Left ventricle myocardium inferior (tissue), 1 donor: ENCODE data around the gene AFMID. TPM values are rescaled to one million over a fixed set of nuclear protein-coding genes. Genes with fewer than 3 reads are reported as not detected.

Source experiments
- DNase-seq: peaks from one replicate; pipeline ENCODE4 v3.0.0-alpha.2; 2020
- H3K27ac ChIP-seq: fragments of 200-600 bp; replicated peaks from 2 replicates; pipeline ENCODE4 v1.8.0; 2021
- H3K27me3 ChIP-seq: fragments of 200-600 bp; 2 replicates; pipeline ENCODE4 v1.8.0; 2021; ENCODE audit warnings: low read depth
- H3K36me3 ChIP-seq: fragments of 200-600 bp; 2 replicates; pipeline ENCODE4 v1.8.0; 2021
- H3K4me1 ChIP-seq: fragments of 200-600 bp; 2 replicates; pipeline ENCODE4 v1.8.0; 2021
- H3K4me3 ChIP-seq: fragments of 200-600 bp; 2 replicates; pipeline ENCODE4 v1.8.0; 2021; ENCODE audit warnings: mild to moderate bottlenecking, moderate library complexity
- H3K9me3 ChIP-seq: fragments of 200-600 bp; replicated peaks from 2 replicates; pipeline ENCODE4 v1.8.0; 2021
- CTCF ChIP-seq: fragments of 200-600 bp; IDR thresholded peaks from 2 replicates; pipeline ENCODE4 v1.8.0; 2021; ENCODE audit warnings: antibody characterized with exemption, mild to moderate bottlenecking, borderline replicate concordance
- intact Hi-C: fragments of 100-400 bp; cut with micrococcal nuclease; formaldehyde crosslinking; loops from one replicate; pipeline ENCODE4 v1.11.0; 2022
- total RNA-seq: library from RNA; stranded (reverse); fragmentation: NEBNext Ultra II Directional; extraction: Animal tissue kit (Norgen Biotek cat#: 25700); gene quantifications from one replicate; pipeline ENCODE4 v1.2.1, GENCODE V29; 2021
- donor health status: DM: no; HTN: yes; CAD: no; lungs with severe emphysema.

Gene AFMID
- total RNA-seq, 1 donor from 2014 or later, result 22.5 TPM

- no peak for DNase-seq
- no peaks in the 10 kb centered on the region for H3K27me3 ChIP-seq
- no peaks in the 10 kb centered on the region for H3K36me3 ChIP-seq
- peak overlapping the region; percentile 26 for H3K4me3 ChIP-seq
- H3K9me3 ChIP-seq, result no peaks in the 10 kb centered on the region
- intact Hi-C loops, result no loop called here
- peaks cover 42% of the 10 kb centered on the region for H3K4me1 ChIP-seq
- no peak for TF ChIP-seq CTCF
- H3K27ac ChIP-seq, result peak overlapping the region; percentile 90
Measured at GRCh38 chr17:78144736-78145641, 42.2 kb upstream of the AFMID start.

GRCh38 chr17:78146471-78146869, 40.7 kb upstream of the AFMID start:
- Histone ChIP-seq H3K9me3 (no peaks in the 10 kb centered on the region), H3K36me3 (no peaks in the 10 kb centered on the region), H3K27me3 (no peaks in the 10 kb centered on the region), H3K27ac (no peak overlapping the region), H3K4me1 (peaks cover 37% of the 10 kb centered on the region), H3K4me3 (no peak overlapping the region)
- intact Hi-C loops, result no loop called here
- DNase-seq, result no peak
- TF ChIP-seq CTCF, result no peak

GRCh38 chr17:78146881-78147280, 40.3 kb upstream of the AFMID start:
- Histone ChIP-seq H3K4me1 (peaks cover 35% of the 10 kb centered on the region), H3K36me3 (no peaks in the 10 kb centered on the region), H3K9me3 (no peaks in the 10 kb centered on the region), H3K27ac (no peak overlapping the region), H3K4me3 (no peak overlapping the region), H3K27me3 (no peaks in the 10 kb centered on the region)
- intact Hi-C loops, result no loop called here
- no peak for DNase-seq
- no peak for TF ChIP-seq CTCF

GRCh38 chr17:78147315-78147998, 39.7 kb upstream of the AFMID start:
- DNase-seq, result no peak
- no peaks in the 10 kb centered on the region for H3K27me3 ChIP-seq
- H3K4me3 ChIP-seq, result no peak overlapping the region
- no peak for TF ChIP-seq CTCF
- intact Hi-C loops, result no loop called here
- H3K4me1 ChIP-seq, result peaks cover 37% of the 10 kb centered on the region
- H3K36me3 ChIP-seq, result no peaks in the 10 kb centered on the region
- H3K9me3 ChIP-seq, result no peaks in the 10 kb centered on the region
- H3K27ac ChIP-seq, result no peak overlapping the region

- no peak for DNase-seq
- Histone ChIP-seq H3K9me3 (no peaks in the 10 kb centered on the region), H3K27ac (no peak overlapping the region), H3K4me3 (no peak overlapping the region), H3K4me1 (peaks cover 37% of the 10 kb centered on the region), H3K36me3 (no peaks in the 10 kb centered on the region), H3K27me3 (no peaks in the 10 kb centered on the region)
- intact Hi-C loops, result no loop called here
- TF ChIP-seq CTCF, result no peak
Measured at GRCh38 chr17:78148286-78149016, 38.7 kb upstream of the AFMID start.
